Brain microvascular endothelial cell (primary cell): ENCODE data around the gene PFDN1.

Experiments
- DNase-seq: peaks from one replicate; pipeline ENCODE4 v3.0.0-alpha.2; 2020
- H3K27ac ChIP-seq: fragments of 250-450 bp; sonication (Bioruptor Pico); 2 replicates; pipeline ENCODE4 v1.5.1; 2020; ENCODE audit warnings: mild to moderate bottlenecking, moderate library complexity
- H3K27me3 ChIP-seq: fragments of 250-450 bp; sonication (Bioruptor Pico); replicated peaks from 2 replicates; pipeline ENCODE4 v1.5.1; 2020; ENCODE audit warnings: mild to moderate bottlenecking
- H3K36me3 ChIP-seq: fragments of 250-450 bp; sonication (Bioruptor Pico); replicated peaks from 2 replicates; pipeline ENCODE4 v1.5.1; 2020; ENCODE audit warnings: mild to moderate bottlenecking
- H3K4me3 ChIP-seq: 2 replicates; pipeline ENCODE4 v1.5.1; 2011; ENCODE audit warnings: low read depth, mild to moderate bottlenecking, control low read depth, low read length, moderate library complexity
- in situ Hi-C: cut with HindIII; loops from 2 replicates; pipeline ENCODE4 v1.10.0; 2017; ENCODE audit warnings: low sequenced_read_pairs, low pct_ligation_motif_present
- TF ChIP-seq, protein P1 (sequence below): IDR thresholded peaks from 2 replicates; pipeline ENCODE4 v1.5.1; 2011; ENCODE audit warnings: low read depth, mild to moderate bottlenecking, moderate library complexity, low read length, control low read depth, inconsistent platforms; ENCODE audit errors: missing control alignments

Gene PFDN1

DNA sequence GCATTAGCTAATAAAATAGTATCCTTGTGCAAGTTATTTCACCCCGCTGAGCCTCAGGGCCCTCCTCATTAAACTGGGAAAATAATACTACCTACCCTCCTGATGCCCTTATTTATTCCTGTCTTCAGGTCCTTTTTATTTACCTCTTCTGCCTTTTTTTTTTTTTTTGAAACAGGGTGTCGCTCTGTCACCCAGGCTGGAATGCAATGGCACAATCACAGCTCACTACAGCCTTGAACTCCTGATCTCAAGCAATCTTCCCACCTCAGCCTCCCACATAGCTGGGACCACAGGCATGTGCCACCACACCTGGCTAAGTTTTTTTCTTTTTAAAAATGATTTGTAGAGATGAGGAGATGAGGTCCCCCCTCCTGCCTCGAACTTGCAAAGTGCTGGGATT, 22.6 kb upstream of the PFDN1 start:
- no peaks in the 10 kb centered on the region for H3K36me3 ChIP-seq
- in situ Hi-C loops: no loop called here
- no peak overlapping the region for H3K4me3 ChIP-seq
- TF ChIP-seq, protein P1, sequence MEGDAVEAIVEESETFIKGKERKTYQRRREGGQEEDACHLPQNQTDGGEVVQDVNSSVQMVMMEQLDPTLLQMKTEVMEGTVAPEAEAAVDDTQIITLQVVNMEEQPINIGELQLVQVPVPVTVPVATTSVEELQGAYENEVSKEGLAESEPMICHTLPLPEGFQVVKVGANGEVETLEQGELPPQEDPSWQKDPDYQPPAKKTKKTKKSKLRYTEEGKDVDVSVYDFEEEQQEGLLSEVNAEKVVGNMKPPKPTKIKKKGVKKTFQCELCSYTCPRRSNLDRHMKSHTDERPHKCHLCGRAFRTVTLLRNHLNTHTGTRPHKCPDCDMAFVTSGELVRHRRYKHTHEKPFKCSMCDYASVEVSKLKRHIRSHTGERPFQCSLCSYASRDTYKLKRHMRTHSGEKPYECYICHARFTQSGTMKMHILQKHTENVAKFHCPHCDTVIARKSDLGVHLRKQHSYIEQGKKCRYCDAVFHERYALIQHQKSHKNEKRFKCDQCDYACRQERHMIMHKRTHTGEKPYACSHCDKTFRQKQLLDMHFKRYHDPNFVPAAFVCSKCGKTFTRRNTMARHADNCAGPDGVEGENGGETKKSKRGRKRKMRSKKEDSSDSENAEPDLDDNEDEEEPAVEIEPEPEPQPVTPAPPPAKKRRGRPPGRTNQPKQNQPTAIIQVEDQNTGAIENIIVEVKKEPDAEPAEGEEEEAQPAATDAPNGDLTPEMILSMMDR: no peak
- DNase-seq: no peak
- no peak overlapping the region for H3K27ac ChIP-seq
- H3K27me3 ChIP-seq: no peaks in the 10 kb centered on the region

DNA sequence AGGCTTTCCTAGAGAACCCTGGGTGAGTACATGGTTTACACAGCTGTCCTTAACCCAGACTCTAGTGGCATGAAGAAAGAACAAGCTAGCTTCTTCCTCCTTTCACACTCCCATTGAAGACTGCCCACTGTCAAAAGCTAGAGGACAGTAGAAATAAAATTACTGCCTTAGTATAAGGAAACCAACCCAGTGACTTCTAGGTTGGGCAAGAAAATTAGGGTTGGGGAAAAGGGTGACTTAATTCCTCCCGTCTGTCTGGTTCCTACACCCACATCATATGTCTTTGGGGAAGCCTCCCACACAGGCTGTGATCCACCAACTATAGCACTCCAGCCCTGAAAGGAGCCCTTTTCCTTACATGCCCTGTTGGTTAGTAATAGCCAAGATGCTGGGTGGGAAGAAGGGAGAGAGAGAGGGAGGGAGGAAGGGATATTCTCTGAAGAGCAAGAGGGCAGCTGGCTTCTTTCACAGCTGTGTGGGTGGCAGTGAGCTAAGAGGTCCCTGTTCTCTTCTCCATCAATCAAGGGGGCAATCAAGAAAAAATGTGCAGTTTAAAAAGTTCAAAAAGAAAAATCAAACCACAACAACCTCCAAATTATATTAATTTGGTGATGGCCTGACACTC, 21.8 kb upstream of the PFDN1 start:
- no peaks in the 10 kb centered on the region for H3K27me3 ChIP-seq
- H3K36me3 ChIP-seq: no peaks in the 10 kb centered on the region
- in situ Hi-C loops: no loop called here
- DNase-seq: peak; percentile 68
- H3K4me3 ChIP-seq: no peak overlapping the region
- peak overlapping the region; percentile 87 for H3K27ac ChIP-seq
- TF ChIP-seq, protein P1: no peak

DNA sequence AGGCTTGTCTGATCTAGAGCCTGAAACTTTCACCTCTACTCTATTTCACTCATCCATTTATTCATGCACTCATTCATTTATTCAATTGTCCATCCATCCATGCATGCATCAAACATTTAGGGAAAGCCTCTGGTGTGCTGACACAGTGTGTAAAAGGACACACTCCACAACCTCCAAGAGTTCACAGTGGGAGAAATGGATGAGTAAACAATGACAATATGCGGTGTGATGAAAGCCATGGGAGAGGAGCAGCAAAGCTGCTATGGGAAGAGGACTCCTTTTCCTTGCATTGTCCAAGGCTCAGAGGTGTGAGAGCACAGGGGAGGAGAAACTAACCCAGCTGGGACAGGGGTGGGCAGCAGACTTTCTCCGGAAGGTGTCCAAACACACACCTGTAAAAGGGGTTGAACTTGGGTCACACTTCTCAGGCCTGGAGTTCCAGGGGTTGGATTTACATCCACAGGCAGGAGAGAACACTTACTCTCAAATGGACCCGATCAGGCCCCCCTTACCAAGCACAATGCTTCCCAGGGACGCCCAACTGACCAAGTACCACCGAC, 21.2 kb upstream of the PFDN1 start:
- no peak for DNase-seq
- H3K27ac ChIP-seq: peak overlapping the region; percentile 87
- no peaks in the 10 kb centered on the region for H3K27me3 ChIP-seq
- no peak overlapping the region for H3K4me3 ChIP-seq
- TF ChIP-seq, protein P1: no peak
- in situ Hi-C loops: no loop called here
- H3K36me3 ChIP-seq: no peaks in the 10 kb centered on the region

GRCh38 chr5:140322751-140323731, 20.1 kb upstream of the PFDN1 start:
- TF ChIP-seq, protein P1: no peak

GRCh38 chr5:140321796-140322195, 18.9 kb upstream of the PFDN1 start:
- Histone ChIP-seq H3K27ac (no peak overlapping the region), H3K27me3 (no peaks in the 10 kb centered on the region), H3K4me3 (no peak overlapping the region), H3K36me3 (no peaks in the 10 kb centered on the region)
- TF ChIP-seq, protein P1: no peak
- in situ Hi-C loops: no loop called here
- no peak for DNase-seq

More at GRCh38 chr5:140322751-140323731, 20.1 kb upstream of the PFDN1 start:
- Histone ChIP-seq H3K4me3 (peak overlapping the region; percentile 3), H3K27ac (peak overlapping the region; percentile 87), H3K27me3 (no peaks in the 10 kb centered on the region), H3K36me3 (no peaks in the 10 kb centered on the region)
- in situ Hi-C loops: no loop called here
- DNase-seq: peak; percentile 95
